Measurements from ENCODE around the gene CMTM2.
A peak's percentile ranks its signal among the peaks of the same experiment; 100 is the strongest.

CMTM2 gene

DNA sequence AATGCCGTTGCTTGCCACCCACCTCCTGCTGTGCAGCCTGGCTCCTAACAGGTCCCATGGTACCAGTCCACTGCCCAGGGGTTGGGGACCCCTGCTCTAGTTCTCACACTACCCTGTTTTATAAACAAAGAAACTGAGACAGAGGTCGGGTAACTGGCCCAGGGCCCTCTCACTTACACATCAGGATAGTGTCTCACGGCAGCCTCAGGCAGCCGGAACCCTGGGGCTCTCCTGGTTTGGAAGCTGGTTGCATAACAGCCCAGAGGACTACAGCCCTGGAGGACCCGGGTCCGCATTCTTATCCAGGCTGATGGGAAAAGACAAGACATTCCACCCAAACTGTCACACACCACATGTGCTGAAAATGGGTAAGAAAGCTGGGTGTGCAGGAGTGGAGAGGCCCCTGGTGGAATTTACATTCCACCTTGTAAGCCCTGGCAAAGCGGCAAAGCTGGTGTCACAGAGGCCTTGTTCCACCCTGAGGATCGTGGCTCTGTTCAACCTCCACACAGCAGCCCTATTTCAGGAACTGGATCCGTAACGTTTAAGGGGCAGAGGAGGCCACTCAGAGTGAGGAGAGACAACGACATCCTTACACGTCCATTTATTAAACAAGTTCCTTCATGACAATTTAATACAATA lies 35.0 kb downstream of the CMTM2 start:
- no peak overlapping the region for H3K4me3 ChIP-seq (replicated peaks in 1 of 2; ENCODE audit: low read depth in 2 of 2, low read length in 2 of 2)
- no peak for DNase-seq (ENCODE audit: low read depth in 2 of 2)
- TF ChIP-seq, protein P1, sequence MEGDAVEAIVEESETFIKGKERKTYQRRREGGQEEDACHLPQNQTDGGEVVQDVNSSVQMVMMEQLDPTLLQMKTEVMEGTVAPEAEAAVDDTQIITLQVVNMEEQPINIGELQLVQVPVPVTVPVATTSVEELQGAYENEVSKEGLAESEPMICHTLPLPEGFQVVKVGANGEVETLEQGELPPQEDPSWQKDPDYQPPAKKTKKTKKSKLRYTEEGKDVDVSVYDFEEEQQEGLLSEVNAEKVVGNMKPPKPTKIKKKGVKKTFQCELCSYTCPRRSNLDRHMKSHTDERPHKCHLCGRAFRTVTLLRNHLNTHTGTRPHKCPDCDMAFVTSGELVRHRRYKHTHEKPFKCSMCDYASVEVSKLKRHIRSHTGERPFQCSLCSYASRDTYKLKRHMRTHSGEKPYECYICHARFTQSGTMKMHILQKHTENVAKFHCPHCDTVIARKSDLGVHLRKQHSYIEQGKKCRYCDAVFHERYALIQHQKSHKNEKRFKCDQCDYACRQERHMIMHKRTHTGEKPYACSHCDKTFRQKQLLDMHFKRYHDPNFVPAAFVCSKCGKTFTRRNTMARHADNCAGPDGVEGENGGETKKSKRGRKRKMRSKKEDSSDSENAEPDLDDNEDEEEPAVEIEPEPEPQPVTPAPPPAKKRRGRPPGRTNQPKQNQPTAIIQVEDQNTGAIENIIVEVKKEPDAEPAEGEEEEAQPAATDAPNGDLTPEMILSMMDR (IDR thresholded peaks at IDR 0.05; ENCODE audit: low read depth, low read length) = no peak

DNA sequence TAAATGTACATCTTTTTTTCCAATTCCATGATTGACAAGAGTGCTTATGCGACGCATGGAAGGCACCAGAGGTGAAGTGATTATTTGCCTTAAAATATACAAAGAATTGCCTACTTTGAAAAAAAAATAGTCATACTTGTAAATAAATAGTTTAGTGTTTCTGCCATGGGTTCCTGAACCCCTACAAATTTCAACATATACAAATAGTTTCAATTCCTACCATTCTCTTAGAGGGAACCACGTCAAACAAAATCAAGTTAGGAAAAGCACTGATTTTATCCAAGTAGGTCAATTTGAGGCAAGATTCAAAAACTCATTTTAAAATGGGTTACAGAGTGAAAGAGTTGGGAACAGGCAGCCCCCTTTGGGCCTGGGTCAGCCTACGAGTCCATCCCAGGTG lies 36.9 kb downstream of the CMTM2 start:
- H3K4me3 ChIP-seq (replicated peaks in 1 of 2; ENCODE audit: low read depth in 2 of 2, low read length in 2 of 2) = no peak overlapping the region
- DNase-seq (ENCODE audit: low read depth in 2 of 2) = no peak
- TF ChIP-seq, protein P1 (IDR thresholded peaks at IDR 0.05; ENCODE audit: low read depth, low read length) = no peak

DNA sequence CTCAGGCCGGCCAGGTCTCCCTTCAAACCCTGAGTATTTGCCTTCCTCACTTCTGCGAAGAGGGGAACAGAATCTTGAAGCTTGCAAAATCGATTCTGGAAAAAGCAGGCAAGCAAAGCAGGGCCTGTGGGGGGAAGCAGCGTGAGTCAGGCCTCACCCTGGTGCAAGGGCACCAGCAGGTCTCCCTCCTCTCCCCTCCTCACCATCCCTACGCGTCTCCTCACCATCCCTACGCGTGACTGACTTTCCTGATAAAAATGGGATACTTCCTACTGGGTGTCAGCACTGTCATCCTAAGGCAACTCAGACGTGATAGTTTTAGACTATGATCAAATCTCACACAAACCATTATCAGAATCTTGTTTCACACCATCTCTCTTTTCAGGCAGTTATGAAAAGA lies 37.3 kb downstream of the CMTM2 start:
- H3K4me3 ChIP-seq (replicated peaks in 1 of 2; ENCODE audit: low read depth in 2 of 2, low read length in 2 of 2) = no peak overlapping the region
- DNase-seq (ENCODE audit: low read depth in 2 of 2) = peak in 1 of 2 donors; percentile 35
- TF ChIP-seq, protein P1 (IDR thresholded peaks at IDR 0.05; ENCODE audit: low read depth, low read length) = no peak

DNA sequence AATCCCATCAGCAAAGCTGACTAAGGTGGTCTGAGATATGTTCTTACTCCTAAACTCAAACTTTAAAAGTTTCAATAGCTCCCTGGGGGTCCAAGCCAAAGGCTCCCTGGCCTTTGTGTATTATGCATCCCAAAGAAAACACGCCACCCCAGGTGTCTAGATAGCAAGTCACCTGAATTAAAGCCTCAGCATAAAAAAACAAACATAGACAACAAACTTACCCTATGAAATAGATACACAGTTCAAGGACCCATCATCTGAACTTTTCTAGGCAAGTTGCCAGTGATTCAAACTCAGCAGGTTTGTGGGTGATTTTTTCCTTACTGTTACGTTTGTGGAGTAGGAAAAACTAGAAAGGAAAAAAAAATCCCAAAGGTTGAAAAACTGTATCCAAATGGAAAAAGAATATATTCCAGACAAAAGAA lies 37.8 kb downstream of the CMTM2 start:
- TF ChIP-seq, protein P1 (IDR thresholded peaks at IDR 0.05; ENCODE audit: low read depth, low read length) = no peak
- no peak overlapping the region for H3K4me3 ChIP-seq (replicated peaks in 1 of 2; ENCODE audit: low read depth in 2 of 2, low read length in 2 of 2)
- DNase-seq (ENCODE audit: low read depth in 2 of 2) = no peak

DNA sequence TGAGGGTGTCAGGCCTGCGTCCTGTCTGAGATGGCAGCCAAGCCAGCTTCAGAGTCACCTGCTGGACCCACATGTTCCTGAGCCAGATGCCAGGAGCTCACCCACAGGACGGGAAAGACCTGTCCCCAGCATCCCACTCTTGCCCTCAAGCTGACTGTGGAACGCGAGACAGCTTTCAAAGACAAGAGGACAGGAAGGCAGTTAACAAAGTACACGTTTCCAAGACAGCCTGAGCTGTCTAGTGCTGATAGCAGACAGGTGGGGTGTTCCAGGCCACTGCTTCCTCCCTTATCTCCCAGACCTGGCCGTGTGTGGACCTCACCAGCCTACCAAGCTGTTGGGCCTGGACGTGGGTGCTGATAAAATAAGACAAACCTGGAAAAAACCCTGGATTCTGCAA lies 38.5 kb downstream of the CMTM2 start:
- TF ChIP-seq, protein P1 (IDR thresholded peaks at IDR 0.05; ENCODE audit: low read depth, low read length) = no peak
- DNase-seq (ENCODE audit: low read depth in 2 of 2) = no peak
- H3K4me3 ChIP-seq (replicated peaks in 1 of 2; ENCODE audit: low read depth in 2 of 2, low read length in 2 of 2) = no peak overlapping the region

DNA sequence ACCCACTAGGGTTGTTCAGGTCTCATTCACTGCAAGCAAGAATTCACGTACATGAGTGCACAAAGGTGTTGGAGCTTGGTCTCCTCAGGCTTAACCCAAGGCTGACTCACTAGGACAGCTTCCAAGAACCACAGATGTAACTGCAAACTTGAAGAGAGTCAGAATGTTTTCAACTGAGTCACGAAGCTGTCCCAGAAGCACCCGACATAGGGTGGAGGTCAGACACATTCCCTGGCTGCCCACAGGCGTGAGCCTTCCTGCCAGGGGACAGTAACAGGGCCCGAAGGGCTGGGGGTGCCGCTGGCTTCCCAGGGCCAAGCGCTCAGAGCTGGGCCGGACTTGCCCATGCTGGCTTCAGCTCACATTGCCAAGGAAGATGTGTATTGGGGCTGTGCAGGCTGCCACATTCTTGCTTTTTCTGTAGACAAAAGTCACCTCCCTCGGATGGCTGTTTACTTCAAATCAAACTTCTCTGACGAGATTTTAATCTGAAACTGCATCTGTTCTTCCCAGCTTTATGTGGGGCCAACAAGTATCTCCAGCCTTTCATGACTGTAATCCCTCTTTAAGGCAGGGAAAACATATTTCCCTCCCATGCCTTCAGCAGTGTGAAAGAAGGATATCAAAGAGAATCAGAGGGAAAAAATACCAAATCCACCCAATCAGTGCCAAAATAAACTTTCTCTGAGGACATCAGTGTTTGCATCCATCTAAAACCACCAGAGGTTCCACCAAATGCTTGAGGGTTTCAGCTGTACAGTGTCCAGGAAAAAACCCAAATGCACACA lies 39.5 kb downstream of the CMTM2 start:
- DNase-seq (ENCODE audit: low read depth in 2 of 2) = peak; percentile 84 to 98
- H3K4me3 ChIP-seq (replicated peaks in 1 of 2; ENCODE audit: low read depth in 2 of 2, low read length in 2 of 2) = no peak overlapping the region
- TF ChIP-seq, protein P1 (IDR thresholded peaks at IDR 0.05; ENCODE audit: low read depth, low read length) = no peak

Measured in cardiac fibroblast (primary cell).